ENCODE data around the gene CCDC134. TPM values are rescaled to one million over a fixed set of nuclear protein-coding genes. Genes with fewer than 3 reads are reported as not detected.

The CCDC134 gene
- polyA plus RNA-seq, 1 donor from 2014 or later = 2.2 TPM

- peaks cover 14% of the 10 kb centered on the region for H4K20me1 ChIP-seq (ENCODE audit: insufficient read depth)
- no peaks in the 10 kb centered on the region for H3K9me3 ChIP-seq (ENCODE audit: low read length)
- no peaks in the 10 kb centered on the region for H3K36me3 ChIP-seq (ENCODE audit: insufficient read depth, low read length)
- no peaks in the 10 kb centered on the region for H3K27me3 ChIP-seq (ENCODE audit: insufficient read depth, low read depth, low read length)
- H3K9ac ChIP-seq (ENCODE audit: low read length) = no peak overlapping the region
- no peak overlapping the region for H3K27ac ChIP-seq (ENCODE audit: low read length)
- H3K4me2 ChIP-seq (ENCODE audit: low read length) = no peak overlapping the region
- H3K9me2 ChIP-seq (ENCODE audit: insufficient read depth, low read length) = no peaks in the 10 kb centered on the region
- no peak overlapping the region for H3K4me3 ChIP-seq (ENCODE audit: low read length)
- peaks cover 86% of the 10 kb centered on the region for H3K79me2 ChIP-seq (replicated peaks; ENCODE audit: insufficient read depth, low read length)
- H3F3A ChIP-seq (ENCODE audit: insufficient read depth, low read length, poor library complexity, severe bottlenecking) = no peaks in the 10 kb centered on the region
- TF ChIP-seq EP300 (conservative IDR thresholded peaks at IDR 0.05; ENCODE audit: poor library complexity, severe bottlenecking) = no peak
- no peak for TF ChIP-seq SMC3 (conservative IDR thresholded peaks at IDR 0.05; ENCODE audit: poor library complexity)
- TF ChIP-seq MXI1 (conservative IDR thresholded peaks at IDR 0.05; ENCODE audit: poor library complexity, severe bottlenecking) = no peak
- TF ChIP-seq REST (IDR thresholded peaks at IDR 0.05; ENCODE audit: borderline replicate concordance) = no peak
- TF ChIP-seq POLR2AphosphoS5 (IDR thresholded peaks at IDR 0.05) = no peak
- TF ChIP-seq CTCF (IDR thresholded peaks at IDR 0.05; ENCODE audit: poor library complexity, severe bottlenecking) = no peak
- no peak for TF ChIP-seq EZH2 (IDR thresholded peaks at IDR 0.05; ENCODE audit: borderline replicate concordance, insufficient read depth, low read length, poor library complexity, severe bottlenecking)
- TF ChIP-seq RAD21 (conservative IDR thresholded peaks at IDR 0.05) = no peak
- TF ChIP-seq TAF1 (IDR thresholded peaks at IDR 0.05; ENCODE audit: low read depth) = no peak
- no peak overlapping the region for H2AFZ ChIP-seq (ENCODE audit: low read depth, low read length)
Observed at GRCh38 chr22:41857860-41858199, 57.4 kb downstream of the CCDC134 start.

GRCh38 chr22:41862160-41862529, 61.7 kb downstream of the CCDC134 start:
- Histone ChIP-seq H3K9me2 (ENCODE audit: insufficient read depth, low read length) (no peaks in the 10 kb centered on the region), H2AFZ (ENCODE audit: low read depth, low read length) (no peak overlapping the region), H4K20me1 (ENCODE audit: insufficient read depth) (peaks cover 10% of the 10 kb centered on the region), H3F3A (ENCODE audit: insufficient read depth, low read length, poor library complexity, severe bottlenecking) (no peaks in the 10 kb centered on the region), H3K4me2 (ENCODE audit: low read length) (no peak overlapping the region), H3K27me3 (ENCODE audit: insufficient read depth, low read depth, low read length) (no peaks in the 10 kb centered on the region), H3K27ac (ENCODE audit: low read length) (no peak overlapping the region), H3K9ac (ENCODE audit: low read length) (no peak overlapping the region), H3K9me3 (ENCODE audit: low read length) (no peaks in the 10 kb centered on the region), H3K36me3 (ENCODE audit: insufficient read depth, low read length) (no peaks in the 10 kb centered on the region), H3K79me2 (replicated peaks; ENCODE audit: insufficient read depth, low read length) (peaks cover 78% of the 10 kb centered on the region), H3K4me3 (ENCODE audit: low read length) (no peak overlapping the region)
- no peak for TF ChIP-seq TAF1 (IDR thresholded peaks at IDR 0.05; ENCODE audit: low read depth)
- no peak for TF ChIP-seq CTCF (IDR thresholded peaks at IDR 0.05; ENCODE audit: poor library complexity, severe bottlenecking)
- no peak for TF ChIP-seq EZH2 (IDR thresholded peaks at IDR 0.05; ENCODE audit: borderline replicate concordance, insufficient read depth, low read length, poor library complexity, severe bottlenecking)
- no peak for TF ChIP-seq MXI1 (conservative IDR thresholded peaks at IDR 0.05; ENCODE audit: poor library complexity, severe bottlenecking)
- TF ChIP-seq SMC3 (conservative IDR thresholded peaks at IDR 0.05; ENCODE audit: poor library complexity) = no peak
- TF ChIP-seq RAD21 (conservative IDR thresholded peaks at IDR 0.05) = no peak
- TF ChIP-seq REST (IDR thresholded peaks at IDR 0.05; ENCODE audit: borderline replicate concordance) = no peak
- no peak for TF ChIP-seq EP300 (conservative IDR thresholded peaks at IDR 0.05; ENCODE audit: poor library complexity, severe bottlenecking)
- TF ChIP-seq POLR2AphosphoS5 (IDR thresholded peaks at IDR 0.05) = no peak
